LoVo (cell line): ENCODE measurements around the gene HMGCS2.
A peak's percentile ranks its signal among the peaks of the same experiment; 100 is the strongest.

Experiments
- DNase-seq: peaks from one replicate; pipeline ENCODE4 v3.0.0-alpha.2; 2016; ENCODE audit warnings: low spot score

The HMGCS2 gene

GRCh38 chr1:119758584-119758983 is 10.1 kb downstream of the HMGCS2 start:
- no peak for DNase-seq

GRCh38 chr1:119752592-119752991 is 16.1 kb downstream of the HMGCS2 start:
- no peak for DNase-seq

GRCh38 chr1:119748040-119748439 is 20.7 kb downstream of the HMGCS2 start:
- no peak for DNase-seq

GRCh38 chr1:119747451-119747850 is 21.3 kb downstream of the HMGCS2 start:
- no peak for DNase-seq

GRCh38 chr1:119745034-119745433 is 23.7 kb downstream of the HMGCS2 start:
- DNase-seq, result no peak

GRCh38 chr1:119744598-119744942 is 24.1 kb downstream of the HMGCS2 start:
- DNase-seq, result no peak

GRCh38 chr1:119743776-119744597 is 24.7 kb downstream of the HMGCS2 start:
- DNase-seq, result peak; percentile 71

GRCh38 chr1:119743308-119743707 is 25.4 kb downstream of the HMGCS2 start:
- no peak for DNase-seq

- DNase-seq, result no peak
These were observed 26.0 kb downstream of the HMGCS2 start for GRCh38 chr1:119742677-119743076.

GRCh38 chr1:119742202-119742601 is 26.5 kb downstream of the HMGCS2 start:
- DNase-seq, result no peak

GRCh38 chr1:119740896-119741780 is 27.6 kb downstream of the HMGCS2 start:
- DNase-seq, result no peak

GRCh38 chr1:119740261-119740660 is 28.4 kb downstream of the HMGCS2 start:
- DNase-seq, result no peak

GRCh38 chr1:119739150-119739549 is 29.6 kb downstream of the HMGCS2 start:
- DNase-seq, result no peak

- DNase-seq, result no peak
These were observed 30.5 kb downstream of the HMGCS2 start for GRCh38 chr1:119738100-119738720.

- DNase-seq, result no peak
These were observed 31.5 kb downstream of the HMGCS2 start for GRCh38 chr1:119737040-119737682.

GRCh38 chr1:119736649-119737039 is 32.1 kb downstream of the HMGCS2 start:
- DNase-seq, result no peak

- DNase-seq, result no peak
These were observed 33.5 kb downstream of the HMGCS2 start for GRCh38 chr1:119735217-119735616.

- DNase-seq, result no peak
These were observed 35.0 kb downstream of the HMGCS2 start for GRCh38 chr1:119733754-119734153.

- no peak for DNase-seq
These were observed 36.1 kb downstream of the HMGCS2 start for GRCh38 chr1:119732465-119733168.

GRCh38 chr1:119731741-119732430 is 36.8 kb downstream of the HMGCS2 start:
- DNase-seq, result no peak

GRCh38 chr1:119731060-119731459 is 37.6 kb downstream of the HMGCS2 start:
- no peak for DNase-seq
